HepG2 (cell line): Measurements from ENCODE around the gene PSMD4. TPM values are rescaled to one million over a fixed set of nuclear protein-coding genes. Genes with fewer than 3 reads are reported as not detected.

ENCODE experiments used
- FOSL1 ChIP-seq: sonication (generic); formaldehyde crosslinking; IDR thresholded peaks from 2 replicates; pipeline ENCODE4 v1.9.0; 2021; ENCODE audit warnings: missing genetic modification reagents, borderline replicate concordance
- FOXO1 ChIP-seq: sonication (generic); formaldehyde crosslinking; IDR thresholded peaks from 2 replicates; pipeline ENCODE4 v1.4.0; 2020; ENCODE audit warnings: missing genetic modification reagents
- RARG ChIP-seq: sonication (generic); formaldehyde crosslinking; IDR thresholded peaks from 2 replicates; pipeline ENCODE4 v1.4.0; 2020; ENCODE audit warnings: low read depth, mild to moderate bottlenecking, missing genetic modification reagents
- SP4 ChIP-seq: sonication (generic); formaldehyde crosslinking; IDR thresholded peaks from 2 replicates; pipeline ENCODE4 v1.8.1; 2023; ENCODE audit warnings: mild to moderate bottlenecking, missing genetic modification reagents
- SUZ12 ChIP-seq: fragments of 150-350 bp; IDR thresholded peaks from 2 replicates; pipeline ENCODE4 v1.6.1; 2014; ENCODE audit warnings: low read depth, low read length
- TCF7 ChIP-seq: sonication (generic); IDR thresholded peaks from 2 replicates; pipeline ENCODE4 v1.6.1; 2016; ENCODE audit warnings: antibody characterized with exemption, low read depth
- ZBTB7A ChIP-seq: sonication (generic); formaldehyde crosslinking; IDR thresholded peaks from 2 replicates; pipeline ENCODE4 v1.8.0; 2022; ENCODE audit warnings: mild to moderate bottlenecking, missing genetic modification reagents
- ZMYM4 ChIP-seq: sonication (generic); formaldehyde crosslinking; IDR thresholded peaks from 2 replicates; pipeline ENCODE4 v1.8.1; 2023; ENCODE audit warnings: mild to moderate bottlenecking, missing genetic modification reagents
- ZNF44 ChIP-seq: sonication (generic); formaldehyde crosslinking; IDR thresholded peaks from 2 replicates; pipeline ENCODE4 v1.5.1; 2020; ENCODE audit warnings: mild to moderate bottlenecking, missing genetic modification reagents
- ZNF607 ChIP-seq: sonication (generic); formaldehyde crosslinking; IDR thresholded peaks from 2 replicates; pipeline ENCODE4 v1.5.1; 2020; ENCODE audit warnings: missing genetic modification reagents, mild to moderate bottlenecking, borderline replicate concordance
- ZNF773 ChIP-seq: sonication (generic); formaldehyde crosslinking; IDR thresholded peaks from 2 replicates; pipeline ENCODE4 v1.4.0; 2020; ENCODE audit warnings: missing genetic modification reagents, borderline replicate concordance
- ZSCAN30 ChIP-seq: sonication (generic); formaldehyde crosslinking; IDR thresholded peaks from 2 replicates; pipeline ENCODE4 v1.5.0; 2020; ENCODE audit warnings: mild to moderate bottlenecking, missing genetic modification reagents
- polyA plus RNA-seq, 8 experiments: library from polyadenylated mRNA; depleted of rRNA in 3 of 8; stranded (reverse) in 7 of 8; unstranded in 1 of 8; fragments of >200 nt; fragmentation: Illumina TruSeq in 4 of 8; extraction: Trizol in 4 of 8; gene quantifications; 2 replicates each; pipeline versions ENCODE4 v1.2.1 to v1.2.3, GENCODE V29; 2011 to 2016; ENCODE audit warnings: low read depth in 4 of 8, missing spikeins in 1 of 8, mixed read lengths in 1 of 8; ENCODE audit not compliant: insufficient read depth in 1 of 8
- total RNA-seq, 5 experiments: library from RNA; depleted of rRNA; stranded (reverse); fragments of >200 nt; fragmentation: Illumina TruSeq; extraction: Trizol; gene quantifications; 2 replicates each; pipeline ENCODE4 v1.2.3, GENCODE V29; 2016; ENCODE audit warnings: low read depth in 1 of 5
- TF ChIP-seq, protein P1 (sequence below), 2 experiments: IDR thresholded peaks; 2 replicates each; pipeline ENCODE4 v1.6.1; 2011 to 2012; ENCODE audit warnings: low read length in 2 of 2, borderline replicate concordance in 1 of 2, low read depth in 1 of 2, mild to moderate bottlenecking in 1 of 2, moderate library complexity in 1 of 2
- TF ChIP-seq, protein P2 (sequence below): sonication (generic); formaldehyde crosslinking; IDR thresholded peaks from 2 replicates; pipeline ENCODE4 v1.4.0; 2020; ENCODE audit warnings: mild to moderate bottlenecking, missing genetic modification reagents
- TF ChIP-seq, protein P3 (sequence below): sonication (generic); formaldehyde crosslinking; IDR thresholded peaks from 2 replicates; pipeline ENCODE4 v1.4.0; 2020; ENCODE audit warnings: mild to moderate bottlenecking, missing genetic modification reagents
- TF ChIP-seq, protein P4 (sequence below): sonication (generic); formaldehyde crosslinking; conservative IDR thresholded peaks from 2 replicates; pipeline ENCODE4 v1.4.0; 2020; ENCODE audit warnings: missing genetic modification reagents
- TF ChIP-seq, protein P5 (sequence below): sonication (generic); formaldehyde crosslinking; IDR thresholded peaks from 2 replicates; pipeline ENCODE4 v1.4.0; 2020; ENCODE audit warnings: missing genetic modification reagents
- TF ChIP-seq, protein P6 (sequence below): sonication (generic); formaldehyde crosslinking; IDR thresholded peaks from 2 replicates; pipeline ENCODE4 v1.8.1; 2023; ENCODE audit warnings: mild to moderate bottlenecking, inconsistent platforms, moderate library complexity, missing genetic modification reagents, borderline replicate concordance

Gene PSMD4
- total and polyA plus RNA-seq, 2 of the 13 experiments (the other 11 are each of a cell fraction or from before 2014, with no cell fraction given), result 194 to 243 TPM

DNA sequence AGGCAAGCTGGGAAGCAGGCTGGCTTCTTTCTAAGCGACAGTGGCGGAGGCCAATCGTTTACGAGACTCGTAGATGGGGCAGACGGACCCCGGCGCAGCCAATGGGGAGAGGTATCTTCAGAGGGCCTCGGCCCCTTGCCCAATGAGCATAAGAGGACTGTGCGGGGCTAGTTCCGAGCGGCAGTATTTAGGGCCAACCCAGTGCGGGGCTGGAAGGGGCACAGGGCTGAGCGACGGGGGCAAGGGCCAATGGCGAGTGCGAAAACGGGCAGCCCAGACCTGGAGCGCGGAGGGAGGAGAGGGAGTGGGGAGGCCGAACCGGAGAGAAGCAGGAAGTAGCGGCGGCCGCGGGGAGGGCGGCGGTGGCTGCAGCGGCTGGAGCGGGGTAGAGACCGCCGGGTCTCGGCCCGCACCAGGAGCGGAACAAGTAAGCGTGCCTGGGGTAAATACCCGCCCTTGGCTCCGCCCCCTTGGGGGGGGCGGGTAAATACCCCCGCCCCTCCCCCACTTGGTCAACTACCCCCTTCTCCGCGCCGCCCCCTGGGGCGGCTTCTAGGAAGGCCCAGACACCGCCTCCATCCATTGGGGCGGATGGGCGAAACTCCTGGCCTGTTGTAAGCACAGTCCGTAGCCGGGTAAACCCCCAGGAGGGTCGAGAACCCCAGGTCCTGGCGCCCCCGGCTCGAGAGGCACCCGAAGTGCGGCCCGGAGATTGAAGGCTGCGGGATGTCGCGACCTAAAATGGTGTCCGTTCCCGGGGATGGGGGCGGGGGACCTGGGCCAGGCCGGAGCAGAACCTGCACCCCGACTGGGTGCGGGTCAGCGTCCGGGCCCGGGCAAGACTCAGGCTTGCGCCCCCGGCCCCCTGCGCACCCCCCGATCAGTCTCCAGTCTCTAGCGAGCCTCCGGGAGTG, 27.7 kb downstream of the PSMD4 start, which contains the start of gene ZNF687 (continued):
- TF ChIP-seq, protein P1, sequence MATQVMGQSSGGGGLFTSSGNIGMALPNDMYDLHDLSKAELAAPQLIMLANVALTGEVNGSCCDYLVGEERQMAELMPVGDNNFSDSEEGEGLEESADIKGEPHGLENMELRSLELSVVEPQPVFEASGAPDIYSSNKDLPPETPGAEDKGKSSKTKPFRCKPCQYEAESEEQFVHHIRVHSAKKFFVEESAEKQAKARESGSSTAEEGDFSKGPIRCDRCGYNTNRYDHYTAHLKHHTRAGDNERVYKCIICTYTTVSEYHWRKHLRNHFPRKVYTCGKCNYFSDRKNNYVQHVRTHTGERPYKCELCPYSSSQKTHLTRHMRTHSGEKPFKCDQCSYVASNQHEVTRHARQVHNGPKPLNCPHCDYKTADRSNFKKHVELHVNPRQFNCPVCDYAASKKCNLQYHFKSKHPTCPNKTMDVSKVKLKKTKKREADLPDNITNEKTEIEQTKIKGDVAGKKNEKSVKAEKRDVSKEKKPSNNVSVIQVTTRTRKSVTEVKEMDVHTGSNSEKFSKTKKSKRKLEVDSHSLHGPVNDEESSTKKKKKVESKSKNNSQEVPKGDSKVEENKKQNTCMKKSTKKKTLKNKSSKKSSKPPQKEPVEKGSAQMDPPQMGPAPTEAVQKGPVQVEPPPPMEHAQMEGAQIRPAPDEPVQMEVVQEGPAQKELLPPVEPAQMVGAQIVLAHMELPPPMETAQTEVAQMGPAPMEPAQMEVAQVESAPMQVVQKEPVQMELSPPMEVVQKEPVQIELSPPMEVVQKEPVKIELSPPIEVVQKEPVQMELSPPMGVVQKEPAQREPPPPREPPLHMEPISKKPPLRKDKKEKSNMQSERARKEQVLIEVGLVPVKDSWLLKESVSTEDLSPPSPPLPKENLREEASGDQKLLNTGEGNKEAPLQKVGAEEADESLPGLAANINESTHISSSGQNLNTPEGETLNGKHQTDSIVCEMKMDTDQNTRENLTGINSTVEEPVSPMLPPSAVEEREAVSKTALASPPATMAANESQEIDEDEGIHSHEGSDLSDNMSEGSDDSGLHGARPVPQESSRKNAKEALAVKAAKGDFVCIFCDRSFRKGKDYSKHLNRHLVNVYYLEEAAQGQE (IDR thresholded peaks at IDR 0.05; ENCODE audit: borderline replicate concordance in 1 of 2, low read depth in 1 of 2, low read length in 2 of 2), result no peak
- TF ChIP-seq, protein P2, sequence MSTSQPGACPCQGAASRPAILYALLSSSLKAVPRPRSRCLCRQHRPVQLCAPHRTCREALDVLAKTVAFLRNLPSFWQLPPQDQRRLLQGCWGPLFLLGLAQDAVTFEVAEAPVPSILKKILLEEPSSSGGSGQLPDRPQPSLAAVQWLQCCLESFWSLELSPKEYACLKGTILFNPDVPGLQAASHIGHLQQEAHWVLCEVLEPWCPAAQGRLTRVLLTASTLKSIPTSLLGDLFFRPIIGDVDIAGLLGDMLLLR (CRISPR knock-in tag), result no peak
- TF ChIP-seq ZNF44, result no peak
- TF ChIP-seq RARG (CRISPR knock-in tag), result no peak
- no peak for TF ChIP-seq SUZ12
- no peak for TF ChIP-seq TCF7
- TF ChIP-seq, protein P3, sequence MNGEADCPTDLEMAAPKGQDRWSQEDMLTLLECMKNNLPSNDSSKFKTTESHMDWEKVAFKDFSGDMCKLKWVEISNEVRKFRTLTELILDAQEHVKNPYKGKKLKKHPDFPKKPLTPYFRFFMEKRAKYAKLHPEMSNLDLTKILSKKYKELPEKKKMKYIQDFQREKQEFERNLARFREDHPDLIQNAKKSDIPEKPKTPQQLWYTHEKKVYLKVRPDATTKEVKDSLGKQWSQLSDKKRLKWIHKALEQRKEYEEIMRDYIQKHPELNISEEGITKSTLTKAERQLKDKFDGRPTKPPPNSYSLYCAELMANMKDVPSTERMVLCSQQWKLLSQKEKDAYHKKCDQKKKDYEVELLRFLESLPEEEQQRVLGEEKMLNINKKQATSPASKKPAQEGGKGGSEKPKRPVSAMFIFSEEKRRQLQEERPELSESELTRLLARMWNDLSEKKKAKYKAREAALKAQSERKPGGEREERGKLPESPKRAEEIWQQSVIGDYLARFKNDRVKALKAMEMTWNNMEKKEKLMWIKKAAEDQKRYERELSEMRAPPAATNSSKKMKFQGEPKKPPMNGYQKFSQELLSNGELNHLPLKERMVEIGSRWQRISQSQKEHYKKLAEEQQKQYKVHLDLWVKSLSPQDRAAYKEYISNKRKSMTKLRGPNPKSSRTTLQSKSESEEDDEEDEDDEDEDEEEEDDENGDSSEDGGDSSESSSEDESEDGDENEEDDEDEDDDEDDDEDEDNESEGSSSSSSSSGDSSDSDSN, result 0 out of 2 replicates have a peak, but pooled peaks have one; percentile 17
- TF ChIP-seq SP4 (CRISPR knock-in tag), result peak; percentile 89
- no peak for TF ChIP-seq ZNF773 (CRISPR knock-in tag)
- TF ChIP-seq ZSCAN30, result no peak
- no peak; the same call in 1 of the 2 replicates for TF ChIP-seq ZNF607 (CRISPR knock-in tag)
- TF ChIP-seq, protein P4, sequence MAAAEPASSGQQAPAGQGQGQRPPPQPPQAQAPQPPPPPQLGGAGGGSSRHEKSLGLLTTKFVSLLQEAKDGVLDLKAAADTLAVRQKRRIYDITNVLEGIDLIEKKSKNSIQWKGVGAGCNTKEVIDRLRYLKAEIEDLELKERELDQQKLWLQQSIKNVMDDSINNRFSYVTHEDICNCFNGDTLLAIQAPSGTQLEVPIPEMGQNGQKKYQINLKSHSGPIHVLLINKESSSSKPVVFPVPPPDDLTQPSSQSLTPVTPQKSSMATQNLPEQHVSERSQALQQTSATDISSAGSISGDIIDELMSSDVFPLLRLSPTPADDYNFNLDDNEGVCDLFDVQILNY (CRISPR knock-in tag), result peak; percentile 29; the same call in 1 of the 2 replicates
- no peak for TF ChIP-seq FOSL1 (CRISPR knock-in tag)
- TF ChIP-seq ZMYM4 (CRISPR knock-in tag), result peak; percentile 55; the same call in 1 of the 2 replicates
- no peak for TF ChIP-seq ZBTB7A (CRISPR knock-in tag)
- TF ChIP-seq, protein P5, sequence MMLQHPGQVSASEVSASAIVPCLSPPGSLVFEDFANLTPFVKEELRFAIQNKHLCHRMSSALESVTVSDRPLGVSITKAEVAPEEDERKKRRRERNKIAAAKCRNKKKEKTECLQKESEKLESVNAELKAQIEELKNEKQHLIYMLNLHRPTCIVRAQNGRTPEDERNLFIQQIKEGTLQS (CRISPR knock-in tag), result no peak; the same call in 1 of the 2 replicates
- TF ChIP-seq FOXO1 (CRISPR knock-in tag), result peak; percentile 32; the same call in 1 of the 2 replicates
- TF ChIP-seq, protein P6, sequence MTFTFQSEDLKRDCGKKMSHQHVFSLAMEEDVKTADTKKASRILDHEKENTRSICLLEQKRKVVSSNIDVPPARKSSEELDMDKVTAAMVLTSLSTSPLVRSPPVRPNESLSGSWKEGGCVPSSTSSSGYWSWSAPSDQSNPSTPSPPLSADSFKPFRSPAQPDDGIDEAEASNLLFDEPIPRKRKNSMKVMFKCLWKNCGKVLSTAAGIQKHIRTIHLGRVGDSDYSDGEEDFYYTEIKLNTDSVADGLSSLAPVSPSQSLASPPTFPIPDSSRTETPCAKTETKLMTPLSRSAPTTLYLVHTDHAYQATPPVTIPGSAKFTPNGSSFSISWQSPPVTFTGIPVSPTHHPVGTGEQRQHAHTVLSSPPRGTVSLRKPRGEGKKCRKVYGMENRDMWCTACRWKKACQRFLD (CRISPR knock-in tag), result no peak
